NCI-H128 (cell line): ENCODE measurements around the gene POLR2L.

Experiments used
- DNase-seq: peaks from one replicate; lab custom pipeline; 2025; ENCODE audit not compliant: unreplicated experiment; lab: John Stamatoyannopoulos, UW

POLR2L gene

GRCh38 chr11:869399-870126 is 27.2 kb upstream of the POLR2L start:
- no peak for DNase-seq

GRCh38 chr11:868802-869201 is 26.5 kb upstream of the POLR2L start:
- no peak for DNase-seq

GRCh38 chr11:868394-868793 is 26.1 kb upstream of the POLR2L start:
- no peak for DNase-seq

GRCh38 chr11:867856-868358 is 25.6 kb upstream of the POLR2L start:
- DNase-seq, result no peak

DNA sequence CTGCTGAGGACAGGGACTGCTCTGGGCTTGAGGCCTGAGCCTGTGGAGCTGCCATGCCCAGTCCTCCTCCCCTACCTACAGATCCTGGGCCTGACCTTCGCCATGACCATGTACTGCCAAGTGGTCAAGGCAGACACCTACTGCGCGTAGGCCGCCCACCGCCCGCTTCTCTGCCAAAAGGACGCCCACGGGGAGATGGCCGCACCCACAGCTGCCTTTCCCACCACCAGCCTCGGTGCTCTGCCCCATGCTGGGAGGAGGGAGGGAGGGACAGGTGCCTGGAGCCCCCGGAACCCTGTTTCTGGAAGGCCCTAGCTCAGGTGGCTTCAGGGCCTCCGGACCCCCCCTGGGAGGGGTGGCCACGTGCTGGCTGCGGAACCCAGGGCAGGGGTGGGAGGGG is 24.2 kb upstream of the POLR2L start:
- no peak for DNase-seq

DNA sequence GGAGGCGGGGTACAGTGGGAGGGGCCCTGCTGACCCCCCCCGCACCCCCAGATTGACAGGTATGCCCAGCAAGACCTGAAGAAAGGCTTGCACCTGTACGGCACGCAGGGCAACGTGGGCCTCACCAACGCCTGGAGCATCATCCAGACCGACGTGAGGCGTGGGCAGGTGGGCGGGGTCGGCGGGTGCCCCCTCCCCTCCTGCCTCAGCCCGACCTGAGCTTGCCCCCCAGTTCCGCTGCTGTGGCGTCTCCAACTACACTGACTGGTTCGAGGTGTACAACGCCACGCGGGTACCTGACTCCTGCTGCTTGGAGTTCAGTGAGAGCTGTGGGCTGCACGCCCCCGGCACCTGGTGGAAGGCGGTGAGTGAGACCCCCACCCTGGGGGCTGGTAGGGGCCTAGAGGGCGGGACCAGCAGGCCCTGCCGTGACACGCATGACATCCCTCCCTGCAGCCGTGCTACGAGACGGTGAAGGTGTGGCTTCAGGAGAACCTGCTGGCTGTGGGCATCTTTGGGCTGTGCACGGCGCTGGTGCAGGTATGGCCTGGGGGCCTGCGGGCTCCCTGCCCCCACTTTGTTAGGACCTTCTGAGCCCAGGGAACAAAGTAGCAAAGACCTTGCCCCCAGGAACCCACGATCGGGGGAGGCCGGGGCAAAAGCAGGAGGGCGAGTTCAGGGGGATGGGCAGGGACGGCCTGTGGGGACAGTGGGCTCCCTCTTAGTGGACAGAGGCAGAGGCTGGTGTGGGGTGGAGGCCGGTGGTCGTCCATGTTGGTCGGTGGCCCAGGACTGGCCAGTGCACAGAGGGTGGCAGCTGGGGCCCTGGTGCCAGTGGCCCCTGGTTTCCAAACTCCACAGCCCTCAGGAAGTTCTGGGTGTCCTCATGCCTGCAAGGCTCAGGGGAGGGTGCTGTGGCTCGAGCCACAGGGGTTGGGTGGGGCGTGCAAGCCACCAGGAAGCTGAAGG is 23.4 kb upstream of the POLR2L start:
- no peak for DNase-seq

DNA sequence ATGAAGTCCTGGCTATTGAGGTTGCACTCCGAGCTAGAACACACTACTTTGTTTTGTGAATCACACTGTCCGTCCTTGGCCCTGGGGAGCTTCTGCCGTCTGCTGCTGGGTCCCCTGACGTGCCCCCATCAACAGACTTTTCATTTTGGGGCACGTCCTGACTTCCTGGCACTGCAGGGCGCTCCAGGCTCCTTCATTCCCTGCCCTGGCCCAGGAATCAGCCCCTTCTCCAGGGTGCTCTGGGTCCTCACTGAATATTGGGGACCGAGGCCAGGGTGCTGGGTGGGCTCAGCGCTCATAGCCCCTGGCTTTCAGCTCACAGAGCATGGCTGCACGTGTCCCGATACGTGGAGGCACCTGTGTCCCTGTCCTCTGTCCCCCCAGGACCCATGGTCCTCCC is 22.6 kb upstream of the POLR2L start:
- no peak for DNase-seq

GRCh38 chr11:863910-864827 is 21.8 kb upstream of the POLR2L start:
- no peak for DNase-seq

DNA sequence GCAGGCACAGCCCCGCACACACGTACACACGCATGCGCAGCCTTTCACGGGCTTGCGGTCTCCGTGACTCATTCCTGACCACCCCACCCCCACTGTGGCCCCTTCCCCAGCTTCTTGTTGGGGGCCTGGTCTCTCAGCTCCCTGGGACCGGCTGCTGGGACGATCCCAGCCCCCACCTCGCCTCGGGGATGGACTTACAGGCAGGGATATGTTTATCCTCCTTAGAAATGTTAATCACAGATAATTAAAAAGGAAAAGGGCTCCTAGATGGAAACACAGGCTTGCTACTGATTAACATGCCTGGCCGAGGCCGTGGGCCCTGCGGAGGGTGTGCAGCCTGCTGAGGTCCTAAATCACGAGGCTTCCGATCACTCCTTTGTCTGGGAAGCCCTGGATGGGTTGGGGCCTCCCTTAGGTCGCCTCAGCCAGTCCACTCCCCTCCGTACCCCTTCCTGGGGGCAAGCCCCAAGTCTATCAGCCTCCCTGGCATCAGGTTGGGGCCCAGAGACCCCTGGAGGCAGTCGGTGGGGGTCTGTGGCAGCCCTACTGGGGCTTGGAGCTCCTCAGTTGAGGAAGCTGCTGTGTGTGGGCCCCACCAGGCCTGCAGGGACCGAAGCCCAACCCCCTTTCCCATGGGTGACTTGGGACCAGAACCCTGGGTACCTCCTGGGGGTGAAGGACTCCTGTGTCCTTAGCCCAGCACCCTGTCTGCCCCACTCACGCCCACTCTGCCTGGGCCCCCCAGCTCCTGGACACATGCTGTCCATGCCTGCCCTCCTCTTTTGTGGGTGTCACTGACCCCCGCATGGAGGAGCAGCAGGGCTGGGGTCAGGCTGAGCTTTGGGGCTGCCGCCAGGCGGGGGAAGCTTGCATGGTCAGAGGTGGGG is 20.9 kb upstream of the POLR2L start:
- no peak for DNase-seq

- no peak for DNase-seq
These were observed 20.3 kb upstream of the POLR2L start for GRCh38 chr11:862696-863022.

- DNase-seq, result no peak
These were observed 19.8 kb upstream of the POLR2L start for GRCh38 chr11:862081-862661.

DNA sequence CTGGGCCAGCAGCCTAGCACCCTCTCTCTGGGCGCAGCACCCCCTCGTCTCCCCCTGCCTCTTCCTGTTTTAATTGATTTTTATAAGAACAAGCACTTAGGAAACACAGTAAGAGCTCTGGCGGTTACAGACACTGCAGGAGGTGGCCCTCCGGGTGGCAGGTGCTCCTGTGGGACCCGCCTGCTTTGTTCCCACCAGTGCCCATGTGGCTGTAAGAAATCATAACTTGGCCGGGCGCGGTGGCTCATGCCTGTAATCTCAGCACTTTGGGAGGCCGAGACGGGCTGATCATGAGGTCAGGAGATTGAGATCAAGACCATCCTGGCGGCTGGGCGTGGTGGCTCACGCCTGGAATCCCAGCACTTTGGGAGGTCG is 18.8 kb upstream of the POLR2L start:
- DNase-seq, result no peak

GRCh38 chr11:860234-861104 is 18.1 kb upstream of the POLR2L start:
- no peak for DNase-seq

DNA sequence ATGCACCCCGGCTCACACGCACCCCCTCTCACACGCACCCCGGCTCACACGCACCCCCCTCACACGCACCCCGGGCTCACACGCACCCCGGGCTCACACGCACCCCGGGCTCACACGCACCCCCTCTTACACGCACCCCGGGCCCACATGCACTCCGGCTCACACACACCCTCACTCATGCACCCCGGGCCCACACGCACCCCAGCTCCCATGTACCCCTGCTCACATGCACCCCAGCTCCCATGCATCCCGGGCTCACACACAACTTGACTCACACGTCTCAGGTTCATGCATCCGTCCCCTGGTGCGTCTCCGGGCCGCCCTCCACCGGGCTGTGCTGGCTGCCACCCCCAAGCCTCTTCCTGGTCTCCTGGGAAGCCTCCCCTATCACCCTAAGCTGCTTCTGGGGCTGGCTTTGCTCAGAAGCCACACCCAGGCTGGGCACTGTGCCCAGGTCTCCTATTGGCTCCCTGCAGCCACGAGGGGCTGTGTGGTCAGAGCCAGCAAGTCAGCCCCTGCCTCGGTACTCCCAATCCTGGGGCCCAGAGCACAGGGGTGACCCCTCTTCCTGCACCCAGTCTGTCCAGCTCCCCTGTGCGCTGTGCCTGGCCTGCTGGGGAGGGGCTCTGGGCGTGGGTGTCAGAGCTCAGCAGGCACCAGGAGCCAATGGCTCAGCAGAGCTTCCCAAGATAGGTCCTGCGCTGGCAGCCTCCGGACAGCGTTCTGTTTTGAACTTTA is 17.2 kb upstream of the POLR2L start:
- peak; percentile 56 for DNase-seq

- no peak for DNase-seq
These were observed 16.5 kb upstream of the POLR2L start for GRCh38 chr11:858762-859339.

- no peak for DNase-seq
These were observed 15.9 kb upstream of the POLR2L start for GRCh38 chr11:858053-858761.

DNA sequence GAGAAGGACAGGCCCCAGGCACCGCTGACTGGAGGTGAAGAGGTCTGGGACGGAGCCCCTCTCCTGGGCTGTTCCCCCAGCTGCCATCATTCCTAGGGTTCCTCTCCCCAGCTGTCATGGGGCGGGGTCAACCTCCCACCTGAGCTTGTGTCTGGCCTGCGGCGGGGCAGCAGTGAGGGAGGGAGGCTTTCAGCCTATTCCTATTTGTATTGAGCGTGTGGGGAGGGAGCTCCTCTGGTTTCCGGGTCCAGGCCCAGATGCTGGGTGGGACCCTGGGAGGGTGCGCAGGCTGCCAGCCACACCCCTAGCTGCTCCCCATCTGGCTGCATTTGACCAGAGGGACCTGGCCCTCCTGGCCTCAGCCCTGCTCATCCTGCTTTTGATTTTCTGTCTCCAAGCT is 14.1 kb upstream of the POLR2L start:
- no peak for DNase-seq
